ENCODE data around the gene DYNC1H1.

Gene DYNC1H1

GRCh38 chr14:101945171-101945570 is 19.2 kb upstream of the DYNC1H1 start:
- no peak for DNase-seq

GRCh38 chr14:101947577-101947903 is 16.8 kb upstream of the DYNC1H1 start:
- DNase-seq = peak; percentile 44

GRCh38 chr14:101947904-101948665 is 16.3 kb upstream of the DYNC1H1 start:
- peak; percentile 100 for DNase-seq

- DNase-seq = no peak
Observed at GRCh38 chr14:101948666-101949216, 15.6 kb upstream of the DYNC1H1 start.

GRCh38 chr14:101950100-101950499 is 14.3 kb upstream of the DYNC1H1 start:
- DNase-seq = no peak

GRCh38 chr14:101950516-101951215 is 13.7 kb upstream of the DYNC1H1 start:
- no peak for DNase-seq

- no peak for DNase-seq
Observed at GRCh38 chr14:101953151-101953550, 11.2 kb upstream of the DYNC1H1 start.

- DNase-seq = no peak
Observed at GRCh38 chr14:101954501-101954900, 9.9 kb upstream of the DYNC1H1 start.

- DNase-seq = no peak
Observed at GRCh38 chr14:101955695-101956161, 8.6 kb upstream of the DYNC1H1 start.

- DNase-seq = no peak
Observed at GRCh38 chr14:101956179-101956885, 8.0 kb upstream of the DYNC1H1 start.

- DNase-seq = no peak
Observed at GRCh38 chr14:101957406-101958234, 6.8 kb upstream of the DYNC1H1 start.

- no peak for DNase-seq
Observed at GRCh38 chr14:101958418-101959180, 5.8 kb upstream of the DYNC1H1 start.

- no peak for DNase-seq
Observed at GRCh38 chr14:101959277-101959676, 5.1 kb upstream of the DYNC1H1 start.

GRCh38 chr14:101960225-101960624 is 4.1 kb upstream of the DYNC1H1 start:
- DNase-seq = no peak

- peak; percentile 74 for DNase-seq
Observed at GRCh38 chr14:101961011-101961721, 3.2 kb upstream of the DYNC1H1 start.

GRCh38 chr14:101961746-101962502 is 2.4 kb upstream of the DYNC1H1 start:
- no peak for DNase-seq

GRCh38 chr14:101962503-101962874 is 1.9 kb upstream of the DYNC1H1 start:
- DNase-seq = no peak

- no peak for DNase-seq
Observed at GRCh38 chr14:101963052-101963451, 1.3 kb upstream of the DYNC1H1 start.

GRCh38 chr14:101963656-101964296 is 597 bp upstream of the DYNC1H1 start:
- no peak for DNase-seq

GRCh38 chr14:101965181-101965544 is 790 bp downstream of the DYNC1H1 start:
- peak; percentile 65 for DNase-seq

All from activated CD4-positive, CD25-positive, alpha-beta regulatory T cell treated with anti-CD3 and anti-CD28 coated beads, Interleukin-2, amount 50 U/mL, for 72 hours (primary cell).